ENCODE data around the gene MINDY3.
"Not testable (repeated sequence)": the region's sequence is repeated elsewhere in the genome, so short reads cannot be mapped to it uniquely, and the experiment has no call there.

MINDY3 gene

DNA sequence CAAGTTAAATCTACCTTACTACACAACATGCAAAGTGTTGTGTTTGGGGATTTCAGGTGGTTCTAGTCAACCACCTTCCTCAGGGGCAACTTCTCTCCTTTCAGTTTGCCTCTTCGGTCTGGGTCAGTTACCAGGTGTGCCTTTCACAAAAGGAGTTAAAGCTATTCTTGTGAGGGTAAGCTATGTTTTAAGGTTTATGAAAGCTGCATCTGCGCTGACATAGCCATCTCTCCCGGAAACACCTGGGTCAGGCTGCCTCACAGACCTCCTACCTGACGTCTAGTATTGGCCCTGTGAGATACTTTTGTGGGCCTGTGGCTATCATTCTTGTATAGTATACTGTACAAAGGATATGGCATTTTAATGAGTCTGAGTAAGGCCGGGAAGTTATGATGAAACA is 72.9 kb downstream of the MINDY3 start:
- Histone ChIP-seq H3K9me3 (ENCODE audit: control insufficient read depth, insufficient read depth, low read length) (no peaks in the 10 kb centered on the region), H3K4me3 (ENCODE audit: low read depth, low read length) (no peak overlapping the region), H3K4me1 (ENCODE audit: control insufficient read depth, insufficient read depth, low read length) (peaks cover 3% of the 10 kb centered on the region), H3K36me3 (ENCODE audit: control insufficient read depth, insufficient read depth, low read length) (no peaks in the 10 kb centered on the region), H3K27me3 (ENCODE audit: control insufficient read depth, insufficient read depth, low read length) (no peaks in the 10 kb centered on the region), H3K9ac (ENCODE audit: low read depth, low read length) (no peak overlapping the region)

GRCh38 chr10:15784662-15785300 is 75.5 kb downstream of the MINDY3 start:
- H3K4me1 ChIP-seq (ENCODE audit: control insufficient read depth, insufficient read depth, low read length) = peaks cover 3% of the 10 kb centered on the region
- H3K36me3 ChIP-seq (ENCODE audit: control insufficient read depth, insufficient read depth, low read length) = no peaks in the 10 kb centered on the region
- no peaks in the 10 kb centered on the region for H3K27me3 ChIP-seq (ENCODE audit: control insufficient read depth, insufficient read depth, low read length)

GRCh38 chr10:15783941-15784636 is 76.2 kb downstream of the MINDY3 start:
- H3K9me3 ChIP-seq (ENCODE audit: control insufficient read depth, insufficient read depth, low read length) = no peaks in the 10 kb centered on the region
- no peaks in the 10 kb centered on the region for H3K27me3 ChIP-seq (ENCODE audit: control insufficient read depth, insufficient read depth, low read length)
- no peaks in the 10 kb centered on the region for H3K36me3 ChIP-seq (ENCODE audit: control insufficient read depth, insufficient read depth, low read length)
- H3K4me3 ChIP-seq (ENCODE audit: low read depth, low read length) = no peak overlapping the region
- no peak overlapping the region for H3K9ac ChIP-seq (ENCODE audit: low read depth, low read length)
- peaks cover 3% of the 10 kb centered on the region for H3K4me1 ChIP-seq (ENCODE audit: control insufficient read depth, insufficient read depth, low read length)

More at GRCh38 chr10:15784662-15785300, 75.5 kb downstream of the MINDY3 start:
- Histone ChIP-seq H3K9ac (ENCODE audit: low read depth, low read length) (no peak overlapping the region), H3K9me3 (ENCODE audit: control insufficient read depth, insufficient read depth, low read length) (no peaks in the 10 kb centered on the region), H3K4me3 (ENCODE audit: low read depth, low read length) (no peak overlapping the region)

DNA sequence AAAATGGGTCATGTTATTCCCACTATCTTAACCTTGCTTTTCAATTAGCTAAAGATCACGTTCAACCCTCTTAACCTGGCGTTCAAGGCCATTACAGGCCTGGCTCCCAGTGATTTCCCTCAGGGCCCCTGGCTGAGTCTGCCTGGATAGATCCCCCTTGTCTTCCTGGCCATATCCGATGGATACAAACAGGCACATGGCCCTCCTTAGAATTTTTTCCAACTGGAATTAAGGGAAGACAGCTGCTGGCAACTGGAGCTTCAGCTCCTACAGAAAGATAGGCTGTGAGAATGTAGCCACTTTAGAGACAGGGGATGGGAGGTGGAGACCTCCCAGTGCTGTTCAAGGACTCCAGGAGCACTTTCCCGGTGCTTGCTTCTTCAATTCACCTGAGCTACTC is 77.5 kb downstream of the MINDY3 start:
- peaks cover 3% of the 10 kb centered on the region for H3K4me1 ChIP-seq (ENCODE audit: control insufficient read depth, insufficient read depth, low read length)
- no peak overlapping the region for H3K9ac ChIP-seq (ENCODE audit: low read depth, low read length)
- no peaks in the 10 kb centered on the region for H3K36me3 ChIP-seq (ENCODE audit: control insufficient read depth, insufficient read depth, low read length)
- no peak overlapping the region for H3K4me3 ChIP-seq (ENCODE audit: low read depth, low read length)
- no peaks in the 10 kb centered on the region for H3K27me3 ChIP-seq (ENCODE audit: control insufficient read depth, insufficient read depth, low read length)
- no peaks in the 10 kb centered on the region for H3K9me3 ChIP-seq (ENCODE audit: control insufficient read depth, insufficient read depth, low read length)

DNA sequence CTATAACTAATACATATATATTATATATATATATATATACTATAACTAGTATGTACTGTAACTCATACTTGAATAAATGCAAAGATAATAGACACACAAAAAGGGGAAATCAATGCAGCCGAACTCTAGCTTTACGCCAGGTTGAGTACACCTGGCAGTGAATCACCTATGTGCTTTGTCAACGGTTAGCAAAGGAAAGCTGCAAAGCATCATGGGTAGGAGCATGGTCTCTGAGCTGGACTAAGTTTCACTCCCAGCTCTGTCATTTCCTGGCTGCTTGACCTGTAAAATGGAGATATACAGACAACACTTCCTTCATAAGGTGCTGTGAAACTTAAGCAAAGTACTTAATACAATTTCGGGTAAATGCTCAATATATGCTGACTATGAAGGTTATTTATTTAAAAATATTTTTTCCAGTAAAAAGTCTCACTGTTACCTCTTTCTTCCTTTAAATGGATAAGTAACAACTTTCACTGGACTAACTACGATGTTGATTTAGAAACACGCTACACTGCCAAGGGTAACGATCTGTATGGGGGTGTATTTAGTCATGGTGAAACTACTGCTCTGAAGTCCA is 78.8 kb downstream of the MINDY3 start:
- no peak overlapping the region for H3K9ac ChIP-seq (ENCODE audit: low read depth, low read length)
- no peaks in the 10 kb centered on the region for H3K27me3 ChIP-seq (ENCODE audit: control insufficient read depth, insufficient read depth, low read length)
- no peaks in the 10 kb centered on the region for H3K9me3 ChIP-seq (ENCODE audit: control insufficient read depth, insufficient read depth, low read length)
- H3K36me3 ChIP-seq (ENCODE audit: control insufficient read depth, insufficient read depth, low read length) = no peaks in the 10 kb centered on the region
- H3K4me1 ChIP-seq (ENCODE audit: control insufficient read depth, insufficient read depth, low read length) = peaks cover 3% of the 10 kb centered on the region
- H3K4me3 ChIP-seq (ENCODE audit: low read depth, low read length) = no peak overlapping the region

- Histone ChIP-seq H3K36me3 (ENCODE audit: control insufficient read depth, insufficient read depth, low read length) (no peaks in the 10 kb centered on the region), H3K4me3 (ENCODE audit: low read depth, low read length) (no peak overlapping the region), H3K9me3 (ENCODE audit: control insufficient read depth, insufficient read depth, low read length) (no peaks in the 10 kb centered on the region), H3K27me3 (ENCODE audit: control insufficient read depth, insufficient read depth, low read length) (no peaks in the 10 kb centered on the region), H3K4me1 (ENCODE audit: control insufficient read depth, insufficient read depth, low read length) (peaks cover 3% of the 10 kb centered on the region), H3K9ac (ENCODE audit: low read depth, low read length) (no peak overlapping the region)
Observed at GRCh38 chr10:15780353-15781135, 79.8 kb downstream of the MINDY3 start.

GRCh38 chr10:15775513-15775912 is 84.8 kb downstream of the MINDY3 start:
- H3K27me3 ChIP-seq (ENCODE audit: control insufficient read depth, insufficient read depth, low read length) = no peaks in the 10 kb centered on the region
- H3K36me3 ChIP-seq (ENCODE audit: control insufficient read depth, insufficient read depth, low read length) = no peaks in the 10 kb centered on the region
- no peaks in the 10 kb centered on the region for H3K9me3 ChIP-seq (ENCODE audit: control insufficient read depth, insufficient read depth, low read length)
- no peak overlapping the region for H3K4me3 ChIP-seq (ENCODE audit: low read depth, low read length)
- no peaks in the 10 kb centered on the region for H3K4me1 ChIP-seq (ENCODE audit: control insufficient read depth, insufficient read depth, low read length)
- no peak overlapping the region for H3K9ac ChIP-seq (ENCODE audit: low read depth, low read length)

GRCh38 chr10:15774534-15774933 is 85.8 kb downstream of the MINDY3 start:
- not testable (repeated sequence) for H3K36me3 ChIP-seq (ENCODE audit: control insufficient read depth, insufficient read depth, low read length); H3K4me1 ChIP-seq (ENCODE audit: control insufficient read depth, insufficient read depth, low read length); H3K9ac ChIP-seq (ENCODE audit: low read depth, low read length); H3K27me3 ChIP-seq (ENCODE audit: control insufficient read depth, insufficient read depth, low read length); H3K4me3 ChIP-seq (ENCODE audit: low read depth, low read length); H3K9me3 ChIP-seq (ENCODE audit: control insufficient read depth, insufficient read depth, low read length)

- no peaks in the 10 kb centered on the region for H3K27me3 ChIP-seq (ENCODE audit: control insufficient read depth, insufficient read depth, low read length)
- no peaks in the 10 kb centered on the region for H3K4me1 ChIP-seq (ENCODE audit: control insufficient read depth, insufficient read depth, low read length)
- no peaks in the 10 kb centered on the region for H3K36me3 ChIP-seq (ENCODE audit: control insufficient read depth, insufficient read depth, low read length)
- H3K9me3 ChIP-seq (ENCODE audit: control insufficient read depth, insufficient read depth, low read length) = no peaks in the 10 kb centered on the region
- H3K9ac ChIP-seq (ENCODE audit: low read depth, low read length) = no peak overlapping the region
- no peak overlapping the region for H3K4me3 ChIP-seq (ENCODE audit: low read depth, low read length)
Observed at GRCh38 chr10:15764892-15765454, 95.3 kb downstream of the MINDY3 start.

DNA sequence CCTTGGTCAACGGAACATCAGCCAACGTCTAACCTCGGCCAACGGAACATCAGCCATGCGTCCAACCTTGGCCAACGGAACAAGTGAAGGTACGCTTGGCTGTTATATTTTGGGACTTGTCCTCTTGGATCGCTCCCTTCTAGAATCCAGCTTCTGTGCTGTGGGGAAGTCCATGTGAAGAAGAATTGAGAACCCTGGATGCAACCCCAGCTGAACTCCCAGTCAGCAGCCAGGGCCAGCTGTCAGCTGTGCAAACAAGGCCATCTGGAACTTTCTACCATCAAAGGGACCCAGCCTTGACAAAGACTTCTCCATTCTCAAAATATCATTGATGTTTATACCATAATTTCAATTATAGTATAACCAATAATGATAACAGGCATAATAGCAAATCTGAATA is 97.3 kb downstream of the MINDY3 start:
- Histone ChIP-seq H3K4me3 (ENCODE audit: low read depth, low read length) (no peak overlapping the region), H3K36me3 (ENCODE audit: control insufficient read depth, insufficient read depth, low read length) (no peaks in the 10 kb centered on the region), H3K27me3 (ENCODE audit: control insufficient read depth, insufficient read depth, low read length) (no peaks in the 10 kb centered on the region), H3K9ac (ENCODE audit: low read depth, low read length) (no peak overlapping the region), H3K9me3 (ENCODE audit: control insufficient read depth, insufficient read depth, low read length) (no peaks in the 10 kb centered on the region), H3K4me1 (ENCODE audit: control insufficient read depth, insufficient read depth, low read length) (no peaks in the 10 kb centered on the region)

DNA sequence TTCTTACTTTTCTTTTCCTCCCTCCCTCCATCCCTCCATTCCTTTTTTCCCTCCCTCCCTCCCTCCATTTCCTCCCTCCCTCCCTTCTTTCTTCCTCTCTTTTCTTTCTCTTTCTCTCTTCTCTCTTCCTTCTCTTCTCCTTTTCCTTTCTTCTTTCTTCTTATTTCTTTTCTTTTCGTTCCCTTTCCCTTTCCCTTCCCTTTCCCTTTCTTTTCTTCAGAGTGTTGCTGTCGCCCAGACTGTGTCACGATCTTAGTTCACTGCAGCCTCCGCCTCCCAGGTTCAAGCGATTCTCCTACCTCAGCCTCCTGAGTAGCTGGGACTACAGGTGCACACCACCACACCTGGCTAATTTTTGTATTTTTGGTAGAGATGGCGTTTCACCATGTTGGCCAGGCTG is 98.1 kb downstream of the MINDY3 start:
- not testable (repeated sequence) for H3K4me3 ChIP-seq (ENCODE audit: low read depth, low read length); H3K9ac ChIP-seq (ENCODE audit: low read depth, low read length); H3K36me3 ChIP-seq (ENCODE audit: control insufficient read depth, insufficient read depth, low read length); H3K4me1 ChIP-seq (ENCODE audit: control insufficient read depth, insufficient read depth, low read length); H3K27me3 ChIP-seq (ENCODE audit: control insufficient read depth, insufficient read depth, low read length); H3K9me3 ChIP-seq (ENCODE audit: control insufficient read depth, insufficient read depth, low read length)
